IPS-20b (cell line): ENCODE data around the gene QDPR.
"Not testable (repeated sequence)": the region's sequence is repeated elsewhere in the genome, so short reads cannot be mapped to it uniquely, and the experiment has no call there.

Source experiments
- H3K27ac ChIP-seq: one replicate; pipeline ENCODE4 v1.5.1; 2013; ENCODE audit warnings: low read length
- H3K27me3 ChIP-seq: 2 replicates; pipeline ENCODE4 v1.6.1; 2013; ENCODE audit warnings: mild to moderate bottlenecking, low read length, inconsistent platforms; ENCODE audit not compliant: insufficient read depth
- H3K36me3 ChIP-seq: 2 replicates; pipeline ENCODE4 v1.6.1; 2013; ENCODE audit warnings: low read depth, mild to moderate bottlenecking, inconsistent platforms, low read length, moderate library complexity; ENCODE audit not compliant: insufficient read depth
- H3K4me1 ChIP-seq: 2 replicates; pipeline ENCODE4 v1.6.1; 2013; ENCODE audit warnings: mild to moderate bottlenecking, control low read depth, inconsistent platforms, low read length, moderate library complexity; ENCODE audit not compliant: insufficient read depth
- H3K4me3 ChIP-seq: 2 replicates; pipeline ENCODE4 v1.5.1; 2013; ENCODE audit warnings: mild to moderate bottlenecking, low read length, inconsistent platforms
- H3K9ac ChIP-seq: 2 replicates; pipeline ENCODE4 v1.6.1; 2013; ENCODE audit warnings: low read depth, mild to moderate bottlenecking, inconsistent platforms, low read length, moderate library complexity
- H3K9me3 ChIP-seq: 2 replicates; pipeline ENCODE4 v1.6.1; 2013; ENCODE audit warnings: mild to moderate bottlenecking, low read depth, low read length, inconsistent platforms; ENCODE audit not compliant: insufficient read depth

QDPR gene

DNA sequence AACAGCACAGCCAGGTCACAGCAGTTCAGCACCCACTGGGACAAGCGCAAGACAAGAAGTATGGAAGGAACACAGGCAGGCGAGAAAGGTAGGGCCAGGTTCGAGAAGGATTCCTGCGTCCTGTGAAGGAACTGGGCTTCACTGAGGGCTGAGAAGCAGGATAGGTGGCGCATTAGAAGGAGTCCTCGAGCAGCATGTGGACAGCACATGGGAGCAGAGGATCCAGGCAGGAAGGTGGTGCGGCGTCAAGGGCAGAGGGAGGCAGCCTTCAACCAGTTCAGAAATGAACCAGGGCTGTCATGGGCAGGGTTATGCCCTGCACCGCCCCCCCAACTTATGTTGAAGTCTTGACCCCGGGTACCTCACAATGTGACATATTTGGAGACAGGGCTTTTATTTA lies 34.3 kb upstream of the QDPR start:
- Histone ChIP-seq H3K9me3 (no peaks in the 10 kb centered on the region), H3K4me1 (peaks cover 5% of the 10 kb centered on the region; the same call in 1 of the 2 replicates), H3K4me3 (no peak overlapping the region), H3K36me3 (no peaks in the 10 kb centered on the region), H3K9ac (no peak overlapping the region), H3K27ac (no peak overlapping the region), H3K27me3 (no peaks in the 10 kb centered on the region)

DNA sequence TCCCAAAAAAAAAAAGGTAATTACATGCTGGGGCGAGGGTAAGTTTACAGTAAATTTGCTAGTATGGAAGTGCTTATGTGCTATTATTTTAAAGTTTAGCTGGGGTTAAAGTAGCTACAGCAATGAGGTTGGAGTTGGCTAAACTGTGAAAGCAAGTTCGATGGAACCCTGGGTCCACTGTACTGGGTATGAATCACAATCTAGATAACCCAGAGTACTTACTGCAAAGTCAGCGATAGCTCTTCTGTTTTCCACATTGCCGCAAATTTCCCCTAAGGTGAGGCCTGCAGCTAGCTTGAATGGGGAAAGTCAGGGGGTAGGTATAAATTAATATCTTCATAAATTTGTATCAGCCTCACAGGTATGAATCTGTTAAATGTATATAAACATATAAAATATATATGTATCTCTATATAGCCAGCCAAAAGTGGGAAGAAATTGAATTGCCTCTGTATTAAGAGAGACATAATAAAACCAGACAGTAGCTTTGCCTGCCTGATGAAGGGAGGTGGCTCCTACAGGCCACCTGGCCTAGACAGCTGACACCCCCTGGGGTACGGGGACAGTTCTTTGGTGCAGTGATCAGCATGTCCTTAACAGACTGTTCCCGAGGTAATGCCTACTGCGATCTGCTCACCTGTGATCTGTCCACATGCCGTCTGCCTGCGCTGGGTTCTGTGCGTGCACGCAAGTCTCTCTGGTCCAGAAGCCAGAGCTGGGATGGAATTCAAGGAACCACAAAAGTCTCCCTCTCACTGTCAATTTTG lies 33.7 kb upstream of the QDPR start:
- peaks cover 5% of the 10 kb centered on the region; the same call in 1 of the 2 replicates for H3K4me1 ChIP-seq
- no peaks in the 10 kb centered on the region for H3K27me3 ChIP-seq
- no peak overlapping the region for H3K9ac ChIP-seq
- H3K36me3 ChIP-seq = no peaks in the 10 kb centered on the region
- no peak overlapping the region for H3K4me3 ChIP-seq
- H3K27ac ChIP-seq = no peak overlapping the region
- H3K9me3 ChIP-seq = no peaks in the 10 kb centered on the region

GRCh38 chr4:17544831-17545234 lies 32.9 kb upstream of the QDPR start:
- H3K27me3 ChIP-seq = no peaks in the 10 kb centered on the region
- no peaks in the 10 kb centered on the region for H3K36me3 ChIP-seq
- no peak overlapping the region for H3K27ac ChIP-seq
- H3K9ac ChIP-seq = no peak overlapping the region
- peaks cover 5% of the 10 kb centered on the region; the same call in 1 of the 2 replicates for H3K4me1 ChIP-seq
- H3K9me3 ChIP-seq = no peaks in the 10 kb centered on the region
- H3K4me3 ChIP-seq = no peak overlapping the region

DNA sequence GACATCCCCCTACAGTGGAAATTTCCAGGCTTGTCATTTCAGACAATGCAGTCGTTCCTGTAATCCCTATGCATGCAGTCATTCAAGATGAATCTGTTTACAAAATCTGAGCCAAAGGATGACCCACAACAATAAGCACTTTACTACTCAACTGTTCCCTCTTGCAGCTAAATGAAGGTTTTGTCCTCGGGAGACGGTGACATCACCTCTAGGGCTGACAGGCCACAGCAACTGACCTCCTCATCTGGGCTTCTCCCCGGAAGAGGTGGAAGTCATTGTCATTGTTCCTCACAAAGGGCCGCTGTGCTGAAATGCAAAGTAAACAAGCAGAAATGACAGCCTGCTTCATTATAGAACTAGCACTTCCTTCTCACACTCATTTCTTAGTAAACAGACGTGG lies 32.3 kb upstream of the QDPR start:
- Histone ChIP-seq H3K36me3 (no peaks in the 10 kb centered on the region), H3K4me1 (peaks cover 5% of the 10 kb centered on the region; the same call in 1 of the 2 replicates), H3K4me3 (no peak overlapping the region), H3K9me3 (no peaks in the 10 kb centered on the region), H3K9ac (no peak overlapping the region), H3K27me3 (no peaks in the 10 kb centered on the region), H3K27ac (no peak overlapping the region)

- H3K36me3 ChIP-seq, H3K9ac ChIP-seq, H3K27me3 ChIP-seq, H3K9me3 ChIP-seq, H3K27ac ChIP-seq, H3K4me1 ChIP-seq, H3K4me3 ChIP-seq: not testable (repeated sequence)
These were observed 25.2 kb upstream of the QDPR start for GRCh38 chr4:17537060-17537459.

DNA sequence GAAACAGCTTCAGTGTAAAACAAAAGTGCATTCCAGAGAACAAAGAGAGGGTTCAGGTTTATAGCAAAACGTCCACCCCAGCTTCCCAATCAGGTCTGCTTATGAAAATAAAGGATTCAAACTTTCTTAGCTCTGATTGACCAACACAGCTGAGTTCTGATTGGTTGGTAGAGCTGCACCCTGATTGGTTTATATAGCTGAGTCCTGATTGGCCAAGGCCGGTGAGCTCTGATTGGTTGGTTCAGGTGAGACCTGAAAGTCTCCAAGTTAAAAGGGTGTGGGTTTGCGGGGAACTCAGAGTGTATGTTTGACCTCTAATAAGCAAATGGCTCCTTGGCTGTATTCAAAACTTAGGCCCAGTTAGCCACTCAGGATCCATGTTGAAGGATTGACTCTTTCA lies 24.0 kb upstream of the QDPR start:
- no peaks in the 10 kb centered on the region for H3K27me3 ChIP-seq
- no peaks in the 10 kb centered on the region for H3K4me1 ChIP-seq
- H3K4me3 ChIP-seq = no peak overlapping the region
- no peaks in the 10 kb centered on the region for H3K36me3 ChIP-seq
- no peak overlapping the region for H3K9ac ChIP-seq
- no peak overlapping the region for H3K27ac ChIP-seq
- H3K9me3 ChIP-seq = no peaks in the 10 kb centered on the region

- no peaks in the 10 kb centered on the region for H3K9me3 ChIP-seq
- no peaks in the 10 kb centered on the region for H3K36me3 ChIP-seq
- no peaks in the 10 kb centered on the region for H3K4me1 ChIP-seq
- no peak overlapping the region for H3K27ac ChIP-seq
- no peak overlapping the region for H3K9ac ChIP-seq
- no peak overlapping the region for H3K4me3 ChIP-seq
- H3K27me3 ChIP-seq = no peaks in the 10 kb centered on the region
These were observed 23.4 kb upstream of the QDPR start for GRCh38 chr4:17535242-17535641.

GRCh38 chr4:17534705-17535104 lies 22.8 kb upstream of the QDPR start:
- H3K4me1 ChIP-seq = no peaks in the 10 kb centered on the region
- no peak overlapping the region for H3K27ac ChIP-seq
- no peak overlapping the region for H3K4me3 ChIP-seq

GRCh38 chr4:17531538-17532285 lies 19.8 kb upstream of the QDPR start:
- Histone ChIP-seq H3K9ac (no peak overlapping the region), H3K27me3 (no peaks in the 10 kb centered on the region), H3K36me3 (no peaks in the 10 kb centered on the region), H3K27ac (no peak overlapping the region), H3K4me1 (no peaks in the 10 kb centered on the region), H3K9me3 (no peaks in the 10 kb centered on the region), H3K4me3 (no peak overlapping the region)

More at GRCh38 chr4:17534705-17535104, 22.8 kb upstream of the QDPR start:
- H3K27me3 ChIP-seq = no peaks in the 10 kb centered on the region
- no peak overlapping the region for H3K9ac ChIP-seq
- H3K36me3 ChIP-seq = no peaks in the 10 kb centered on the region
- H3K9me3 ChIP-seq = no peaks in the 10 kb centered on the region

- Histone ChIP-seq H3K36me3 (no peaks in the 10 kb centered on the region), H3K27ac (no peak overlapping the region), H3K9ac (no peak overlapping the region), H3K9me3 (no peaks in the 10 kb centered on the region), H3K27me3 (no peaks in the 10 kb centered on the region), H3K4me3 (no peak overlapping the region), H3K4me1 (no peaks in the 10 kb centered on the region)
These were observed 16.8 kb upstream of the QDPR start for GRCh38 chr4:17528551-17529165.

- no peak overlapping the region for H3K27ac ChIP-seq
- no peaks in the 10 kb centered on the region for H3K9me3 ChIP-seq
- no peaks in the 10 kb centered on the region for H3K27me3 ChIP-seq
- H3K4me3 ChIP-seq = no peak overlapping the region
- no peaks in the 10 kb centered on the region for H3K36me3 ChIP-seq
- no peak overlapping the region for H3K9ac ChIP-seq
- H3K4me1 ChIP-seq = no peaks in the 10 kb centered on the region
These were observed 15.0 kb upstream of the QDPR start for GRCh38 chr4:17526695-17527477.
